Body of pancreas (tissue), 4 donors: Measurements from ENCODE around the gene MYO1E. TPM values are rescaled to one million over a fixed set of nuclear protein-coding genes. Genes with fewer than 3 reads are reported as not detected.
"Not testable (repeated sequence)": the region's sequence is repeated elsewhere in the genome, so short reads cannot be mapped to it uniquely, and the experiment has no call there.

Experiments used
- ATAC-seq: fragments of 150-250 bp; one replicate; pipeline ENCODE4 v1.9.1; 2016
- DNase-seq, 4 donors: peaks; one replicate each; pipeline ENCODE4 v3.0.0-alpha.2; 2019
- H3K27ac ChIP-seq, 4 donors: fragments of 200-600 bp; sonication (generic); 1 replicate in 3 of 4; 2 replicates in 1 of 4; pipeline versions ENCODE4 v1.5.1 to v1.6.1; 2016 to 2019; ENCODE audit warnings: mild to moderate bottlenecking in 1 of 4, mixed read lengths in 1 of 4, moderate library complexity in 1 of 4
- H3K27me3 ChIP-seq, 2 donors: fragments of 200-600 bp; sonication (generic); one replicate each; pipeline ENCODE4 v1.6.0; 2016; ENCODE audit warnings: mild to moderate bottlenecking in 1 of 2
- H3K36me3 ChIP-seq, 2 donors: fragments of 200-600 bp; sonication (generic); replicated peaks in 1 of 2; 2 replicates each; pipeline ENCODE4 v1.5.1; 2016; ENCODE audit warnings: low read depth in 2 of 2; ENCODE audit not compliant: insufficient read depth in 1 of 2
- H3K4me1 ChIP-seq: fragments of 200-600 bp; sonication (generic); one replicate; pipeline ENCODE4 v1.6.0; 2016
- H3K4me3 ChIP-seq, 2 donors: fragments of 200-600 bp; sonication (generic); 1 replicate in 1 of 2; 2 replicates in 1 of 2; pipeline ENCODE4 v1.5.1; 2016 to 2019
- H3K9me3 ChIP-seq, 3 donors: fragments of 200-600 bp; sonication (generic); 1 replicate in 2 of 3; 2 replicates in 1 of 3; pipeline ENCODE4 v1.5.1; 2016
- CTCF ChIP-seq, 7 experiments: fragments of 450-650 bp in 4 of 7; fragments of 200-600 bp in 3 of 7; sonication (generic) in 3 of 7; IDR thresholded peaks; one replicate each; pipeline ENCODE4 v1.5.1; 2016 to 2019; ENCODE audit warnings: antibody characterized with exemption in 7 of 7
- POLR2A ChIP-seq, 3 donors: fragments of 450-650 bp; IDR thresholded peaks; one replicate each; pipeline ENCODE4 v1.6.1; 2016; ENCODE audit warnings: antibody characterized with exemption in 3 of 3, mild to moderate bottlenecking in 2 of 3
- WGBS, 2 donors: methylation state at CpG; one replicate each; pipeline ENCODE4 v1.1.5; 2017; 5-methylcytosine and 5-hydroxymethylcytosine counted together
- intact Hi-C: fragments of 100-400 bp; cut with DNase I; formaldehyde crosslinking; loops from one replicate; pipeline ENCODE4 v1.15.1; 2023
- total RNA-seq, 2 donors: library from RNA; depleted of rRNA; stranded (reverse); fragments of >200 nt; gene quantifications; one replicate each; pipeline ENCODE4 v1.1.0, GENCODE V29; 2016

The MYO1E gene
- total RNA-seq, 2 donors from 2014 or later, result 14.0 to 48.5 TPM

GRCh38 chr15:59405079-59405478 lies 32.4 kb upstream of the MYO1E start:
- H3K4me3 ChIP-seq, result no peak overlapping the region
- DNase-seq, result no peak
- no peaks in the 10 kb centered on the region for H3K9me3 ChIP-seq
- WGBS, 2 donors, result 70 to 82% methylated on average over 7 of the region's 7 CpGs
- no peaks in the 10 kb centered on the region for H3K27me3 ChIP-seq
- no peak overlapping the region for H3K27ac ChIP-seq
- ATAC-seq, result no peak
- peaks cover 2% of the 10 kb centered on the region for H3K4me1 ChIP-seq
- no peak for TF ChIP-seq CTCF (IDR thresholded peaks at IDR 0.05)
- no peak for TF ChIP-seq POLR2A (IDR thresholded peaks at IDR 0.05)
- H3K36me3 ChIP-seq, result no peaks in the 10 kb centered on the region
- intact Hi-C loops, result no loop called here

DNA sequence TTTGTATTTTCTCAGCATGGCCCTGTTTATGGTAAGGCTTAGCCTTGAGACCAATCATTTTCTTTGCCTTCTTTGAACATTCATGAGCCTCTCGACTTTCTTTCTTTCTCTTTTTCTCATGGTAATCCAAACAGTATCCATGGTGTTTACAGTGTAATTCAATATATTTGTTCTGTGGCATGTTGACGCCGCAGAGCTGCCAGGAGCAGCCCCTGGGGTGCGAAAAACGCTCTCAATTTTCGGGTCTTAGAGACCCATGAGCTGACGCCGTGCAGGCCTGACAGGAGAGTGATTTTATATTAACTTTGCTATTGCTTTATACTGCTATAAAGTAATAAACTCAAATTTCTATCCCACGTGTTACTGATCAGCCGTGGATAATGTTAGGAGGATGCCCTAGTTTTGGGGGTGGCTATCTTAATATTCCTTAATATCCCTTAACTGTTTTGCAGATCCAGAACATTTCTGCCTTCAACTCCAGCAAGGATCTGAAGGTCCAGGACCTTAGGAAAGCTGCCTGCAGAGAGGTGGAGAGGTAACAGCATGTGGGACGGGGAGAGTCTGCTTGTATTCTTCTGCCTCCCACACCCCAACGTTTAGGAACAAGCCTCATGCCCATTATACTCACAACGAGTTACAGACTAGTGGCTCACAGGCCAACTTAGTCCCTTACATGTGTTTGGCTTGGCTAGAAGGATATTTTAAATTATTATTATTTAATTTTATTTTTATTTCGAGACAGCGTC lies 29.3 kb upstream of the MYO1E start:
- Histone ChIP-seq H3K27ac (peak overlapping the region in 1 of 4 donors; percentile 19), H3K36me3 (no peaks in the 10 kb centered on the region), H3K4me3 (no peak overlapping the region), H3K9me3 (no peaks in the 10 kb centered on the region), H3K27me3 (no peaks in the 10 kb centered on the region), H3K4me1 (no peaks in the 10 kb centered on the region)
- no peak for DNase-seq
- WGBS, 2 donors, result 48 to 52% methylated on average over 15 of the region's 15 CpGs
- intact Hi-C loops, result no loop called here
- TF ChIP-seq POLR2A (IDR thresholded peaks at IDR 0.05) (no peak), CTCF (IDR thresholded peaks at IDR 0.05) (no peak)
- no peak for ATAC-seq

GRCh38 chr15:59401051-59401823 lies 28.6 kb upstream of the MYO1E start:
- WGBS, 2 donors, result 70 to 73% methylated on average over 10 of the region's 10 CpGs
- H3K4me1 ChIP-seq, H3K27me3 ChIP-seq, H3K4me3 ChIP-seq, ATAC-seq, H3K36me3 ChIP-seq, H3K9me3 ChIP-seq, H3K27ac ChIP-seq, DNase-seq, intact Hi-C loops: not testable (repeated sequence)

DNA sequence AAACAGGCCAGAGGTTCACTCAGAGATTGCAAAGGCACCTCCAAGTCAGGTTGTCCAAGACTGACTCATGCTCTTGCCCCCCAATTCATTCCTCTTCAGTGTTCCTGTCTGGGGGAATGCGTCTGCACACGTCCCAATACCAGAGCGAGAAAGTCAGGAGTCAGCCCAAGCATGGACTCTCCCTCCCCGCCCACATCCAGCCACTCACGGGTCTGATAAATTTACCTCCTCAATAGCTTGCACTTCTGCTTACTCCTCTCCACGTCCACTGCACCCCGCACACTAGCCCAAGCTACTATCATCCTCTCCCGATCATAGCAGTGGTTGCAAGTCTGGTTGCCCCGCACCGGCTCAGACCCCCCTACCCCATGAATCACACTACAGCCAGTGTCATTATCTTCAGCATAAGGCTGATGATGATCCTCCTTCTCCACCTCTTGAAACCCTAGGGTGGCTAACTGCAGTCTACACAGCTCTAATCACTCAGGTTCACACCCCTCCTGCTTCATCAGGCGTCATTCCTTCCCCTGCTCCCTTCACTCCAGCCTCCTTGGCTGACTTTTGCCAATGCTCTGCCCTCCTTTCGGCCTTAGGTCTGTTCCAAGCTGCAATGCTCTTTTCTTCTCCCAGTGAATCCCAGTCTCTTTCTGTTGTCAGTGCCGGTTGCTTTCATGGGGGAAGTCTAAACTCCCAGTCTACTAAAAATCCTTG lies 27.6 kb upstream of the MYO1E start:
- 81 to 83% methylated on average over 13 of the region's 13 CpGs for WGBS, 2 donors
- DNase-seq (no peak), ATAC-seq (no peak)
- Histone ChIP-seq H3K4me1 (no peaks in the 10 kb centered on the region), H3K4me3 (no peak overlapping the region), H3K27me3 (no peaks in the 10 kb centered on the region), H3K36me3 (no peaks in the 10 kb centered on the region), H3K27ac (no peak overlapping the region), H3K9me3 (no peaks in the 10 kb centered on the region)
- TF ChIP-seq POLR2A (IDR thresholded peaks at IDR 0.05) (no peak), CTCF (IDR thresholded peaks at IDR 0.05) (no peak)
- intact Hi-C loops, result no loop called here

- intact Hi-C loops, result no loop called here
- DNase-seq (peak in 1 of 4 donors; percentile 30), ATAC-seq (no peak)
- H3K27ac ChIP-seq, result no peak overlapping the region
- 74 to 75% methylated on average over 7 of the region's 7 CpGs for WGBS, 2 donors
- no peak overlapping the region for H3K4me3 ChIP-seq
- TF ChIP-seq CTCF (IDR thresholded peaks at IDR 0.05), result no peak
- no peak for TF ChIP-seq POLR2A (IDR thresholded peaks at IDR 0.05)
- no peaks in the 10 kb centered on the region for H3K36me3 ChIP-seq
- H3K9me3 ChIP-seq, result no peaks in the 10 kb centered on the region
- no peaks in the 10 kb centered on the region for H3K27me3 ChIP-seq
- no peaks in the 10 kb centered on the region for H3K4me1 ChIP-seq
Measured at GRCh38 chr15:59399465-59400102, 26.9 kb upstream of the MYO1E start.
